ENCODE measurements around the gene KRTAP5-1.

The KRTAP5-1 gene

GRCh38 chr11:1541474-1542204 is 43.4 kb downstream of the KRTAP5-1 start:
- FAIRE-seq: no peak

GRCh38 chr11:1540074-1540473 is 45.0 kb downstream of the KRTAP5-1 start:
- FAIRE-seq: no peak

- no peak for FAIRE-seq
Measured at GRCh38 chr11:1538153-1538552, 46.9 kb downstream of the KRTAP5-1 start.

GRCh38 chr11:1536065-1536843 is 48.8 kb downstream of the KRTAP5-1 start:
- FAIRE-seq: no peak

GRCh38 chr11:1534682-1535081 is 50.4 kb downstream of the KRTAP5-1 start:
- FAIRE-seq: no peak
